Endothelial cell of umbilical vein (primary cell): ENCODE data around the gene RFNG. TPM values are rescaled to one million over a fixed set of nuclear protein-coding genes. Genes with fewer than 3 reads are reported as not detected.

Experiments
- BruUV-seq: library from RNA; stranded (reverse); fragments of 400-500 nt; replicated peaks from 2 replicates; lab custom pipeline; 2021; lab: Mats Ljungman, UMichigan
- CTCF ChIA-PET: fragments of 300-600, 350-600 bp; sonication (Branson Sonifier 250); formaldehyde crosslinking; loops from one replicate; lab custom pipeline; 2021; ENCODE audit warnings: antibody characterized with exemption, inconsistent platforms; lab: Charles Lee
- POLR2A ChIA-PET: fragments of 300-600, 350-600 bp; sonication (Branson Sonifier 250); formaldehyde crosslinking; loops from one replicate; lab custom pipeline; 2021; ENCODE audit warnings: antibody characterized with exemption, inconsistent platforms; lab: Charles Lee
- DNase-seq: peaks from one replicate; pipeline ENCODE4 v3.0.0-alpha.2; 2011; ENCODE audit warnings: low read depth, low spot score
- FAIRE-seq: peaks from 2 replicates; lab custom pipeline; 2011; peaks lifted over from hg19 to GRCh38; lab: Jason Lieb, UNC
- H2AFZ ChIP-seq: 2 replicates; pipeline ENCODE4 v1.6.0; 2012; ENCODE audit warnings: low read depth, low read length, control low read depth, inconsistent platforms
- H3K27ac ChIP-seq: 2 replicates; pipeline ENCODE4 v1.5.1; 2011; ENCODE audit warnings: low read depth, mild to moderate bottlenecking, control low read depth, low read length, moderate library complexity; ENCODE audit not compliant: insufficient read depth
- H3K27me3 ChIP-seq, 2 experiments: 2 replicates each; pipeline versions ENCODE4 v1.6.0 to v1.6.1; 2011; ENCODE audit warnings: low read length in 2 of 2, mixed read lengths in 1 of 2; ENCODE audit not compliant: control insufficient read depth in 2 of 2, insufficient read depth in 2 of 2
- H3K36me3 ChIP-seq, 2 experiments: 2 replicates in 1 of 2; 3 replicates in 1 of 2; pipeline ENCODE4 v1.5.1; 2011; ENCODE audit warnings: low read length in 2 of 2, mild to moderate bottlenecking in 1 of 2, moderate library complexity in 1 of 2; ENCODE audit not compliant: control insufficient read depth in 2 of 2, insufficient read depth in 2 of 2; ENCODE audit errors: extremely low read depth in 1 of 2
- H3K4me1 ChIP-seq: 3 replicates; pipeline ENCODE4 v1.5.1; 2011; ENCODE audit warnings: mild to moderate bottlenecking, low read length; ENCODE audit not compliant: control insufficient read depth, insufficient read depth; ENCODE audit errors: extremely low read depth
- H3K4me2 ChIP-seq: 2 replicates; pipeline ENCODE4 v1.6.1; 2011; ENCODE audit warnings: low read length, control low read depth, mixed read lengths; ENCODE audit not compliant: insufficient read depth
- H3K4me3 ChIP-seq, 3 experiments: fragments of 200-600 bp in 1 of 3; sonication (generic), shearing (Covaris generic) in 1 of 3; replicated peaks in 1 of 3; 2 replicates each; pipeline ENCODE4 v1.5.1; 2011 to 2016; ENCODE audit warnings: control low read depth in 3 of 3, low read length in 3 of 3, mild to moderate bottlenecking in 2 of 3, inconsistent platforms in 1 of 3, low read depth in 1 of 3, moderate library complexity in 1 of 3; ENCODE audit not compliant: insufficient read depth in 1 of 3
- H3K79me2 ChIP-seq: 2 replicates; pipeline ENCODE4 v1.6.0; 2012; ENCODE audit warnings: low read length, inconsistent platforms; ENCODE audit not compliant: control insufficient read depth, insufficient read depth
- H3K9ac ChIP-seq: replicated peaks from 2 replicates; pipeline ENCODE3; 2011; ENCODE audit warnings: low read length, control low read depth; ENCODE audit not compliant: insufficient read depth; ENCODE audit errors: extremely low read depth
- H3K9me1 ChIP-seq: replicated peaks from 3 replicates; pipeline ENCODE4 v1.6.0; 2011; ENCODE audit warnings: mild to moderate bottlenecking, low read length; ENCODE audit not compliant: control insufficient read depth, insufficient read depth; ENCODE audit errors: extremely low read depth
- H3K9me3 ChIP-seq: replicated peaks from 2 replicates; pipeline ENCODE4 v1.5.1; 2012; ENCODE audit warnings: low read length, inconsistent platforms; ENCODE audit not compliant: control insufficient read depth, insufficient read depth
- H4K20me1 ChIP-seq: replicated peaks from 2 replicates; pipeline ENCODE3; 2011; ENCODE audit warnings: mild to moderate bottlenecking, low read length; ENCODE audit not compliant: control insufficient read depth, insufficient read depth; ENCODE audit errors: extremely low read depth
- CTCF ChIP-seq, 2 donors: IDR thresholded peaks; 1 replicate in 1 of 2; 2 replicates in 1 of 2; pipeline ENCODE4 v1.5.1; 2011; ENCODE audit warnings: low read length in 2 of 2, mild to moderate bottlenecking in 2 of 2, moderate library complexity in 2 of 2, control low read depth in 1 of 2, inconsistent platforms in 1 of 2, low read depth in 1 of 2; ENCODE audit not compliant: insufficient read depth in 1 of 2; ENCODE audit errors: extremely low read depth in 1 of 2
- EZH2 ChIP-seq: IDR thresholded peaks from 2 replicates; pipeline ENCODE4 v1.6.1; 2012; ENCODE audit warnings: borderline replicate concordance, low read depth, mild to moderate bottlenecking, moderate library complexity, low read length, inconsistent platforms; ENCODE audit not compliant: severe bottlenecking
- FOS ChIP-seq: IDR thresholded peaks from 2 replicates; pipeline ENCODE4 v1.6.1; 2011; ENCODE audit warnings: mild to moderate bottlenecking, low read length, moderate library complexity, borderline replicate concordance; ENCODE audit not compliant: insufficient read depth
- GATA2 ChIP-seq: IDR thresholded peaks from 2 replicates; pipeline ENCODE4 v1.7.0; 2011; ENCODE audit warnings: low read depth, mild to moderate bottlenecking, moderate library complexity, mixed read lengths, low read length; ENCODE audit not compliant: insufficient read length, insufficient read depth
- JUN ChIP-seq: IDR thresholded peaks from 2 replicates; pipeline ENCODE4 v1.6.1; 2011; ENCODE audit warnings: borderline replicate concordance, low read depth; ENCODE audit not compliant: insufficient read length, insufficient read depth
- MYC ChIP-seq: IDR thresholded peaks from one replicate; pipeline ENCODE4 v1.6.1; 2011; ENCODE audit warnings: mild to moderate bottlenecking, low read depth, low read length
- POLR2A ChIP-seq: IDR thresholded peaks from 2 replicates; pipeline ENCODE4 v1.6.1; 2012; ENCODE audit warnings: low read depth, mild to moderate bottlenecking, control low read depth, low read length
- POLR2AphosphoS5 ChIP-seq: IDR thresholded peaks from 2 replicates; pipeline ENCODE4 v1.6.1; 2012; ENCODE audit warnings: low read depth, mild to moderate bottlenecking, control low read depth, low read length, moderate library complexity; ENCODE audit not compliant: insufficient read depth
- dilution Hi-C: fragments of 300-500 bp; cut with MboI; formaldehyde crosslinking; loops from one replicate; pipeline ENCODE4 v1.15.0; 2019; ENCODE audit warnings: low sequenced_read_pairs; ENCODE audit not compliant: extremely low pct_ligation_motif_present
- intact Hi-C: fragments of 100-400 bp; cut with micrococcal nuclease; formaldehyde crosslinking; loops from one replicate; pipeline ENCODE4 v1.10.0; 2022
- polyA plus RNA-seq, 4 experiments: library from polyadenylated mRNA; depleted of rRNA in 3 of 4; stranded (reverse) in 3 of 4; unstranded in 1 of 4; fragments of >200 nt; gene quantifications; 2 replicates each; pipeline versions ENCODE4 v1.2.1 to v1.2.3, GENCODE V29; 2011 to 2012; ENCODE audit warnings: missing spikeins in 1 of 4
- total RNA-seq: library from RNA; stranded (reverse); gene quantifications from 2 replicates; pipeline ENCODE4 v1.2.3, GENCODE V29; 2021
- TF ChIP-seq, protein P1 (sequence below): IDR thresholded peaks from 2 replicates; pipeline ENCODE4 v1.6.1; 2011; ENCODE audit not compliant: insufficient read depth, insufficient read length

RFNG gene
- total and polyA plus RNA-seq, 2 donors (not counting 3 experiments of a cell fraction or from before 2014, with no cell fraction given): 33.7 to 40.0 TPM

- Histone ChIP-seq H4K20me1 (no peaks in the 10 kb centered on the region), H3K9ac (no peak overlapping the region), H2AFZ (no peak overlapping the region), H3K36me3 (no peaks in the 10 kb centered on the region), H3K27ac (no peak overlapping the region), H3K4me3 (no peak overlapping the region), H3K9me3 (no peaks in the 10 kb centered on the region), H3K27me3 (no peaks in the 10 kb centered on the region), H3K9me1 (no peaks in the 10 kb centered on the region), H3K4me2 (no peak overlapping the region), H3K79me2 (peaks cover 4% of the 10 kb centered on the region), H3K4me1 (peaks cover 10% of the 10 kb centered on the region)
- intact Hi-C loops: loop anchor here (10.0 kb wide), 1 partner anchor 185 kb away; the partner anchor contains the start of gene CCDC57
- no TSS peak for BruUV-seq
- ChIA-PET POLR2A (no interaction called here), CTCF (interaction anchor here (1.0 to 4.2 kb wide), 12 partner anchors 8 to 309 kb away, joined by 3 to 127 read pairs (median 14); partner anchors contain the start of genes CENPX, DCXR, GPS1 and LRRC45)
- no peak for FAIRE-seq
- no peak for TF ChIP-seq MYC
- no peak for TF ChIP-seq POLR2A
- no peak for TF ChIP-seq JUN
- TF ChIP-seq FOS: no peak
- TF ChIP-seq GATA2: no peak
- TF ChIP-seq, protein P1, sequence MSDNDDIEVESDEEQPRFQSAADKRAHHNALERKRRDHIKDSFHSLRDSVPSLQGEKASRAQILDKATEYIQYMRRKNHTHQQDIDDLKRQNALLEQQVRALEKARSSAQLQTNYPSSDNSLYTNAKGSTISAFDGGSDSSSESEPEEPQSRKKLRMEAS: no peak
- no peak for TF ChIP-seq EZH2
- TF ChIP-seq POLR2AphosphoS5: no peak
- no peak for TF ChIP-seq CTCF (IDR thresholded peaks at IDR 0.05; ENCODE audit: extremely low read depth in 1 of 2, insufficient read depth in 1 of 2, low read depth in 1 of 2, low read length in 2 of 2)
- no peak for DNase-seq
- dilution Hi-C loops: no loop called here
Observed at GRCh38 chr17:82029391-82029790, 22.2 kb downstream of the RFNG start.
